IPS-20b (cell line): ENCODE measurements around the gene DLG2.

Experiments used
- H3K27ac ChIP-seq: one replicate; pipeline ENCODE4 v1.5.1; 2013; ENCODE audit warnings: low read length
- H3K27me3 ChIP-seq: 2 replicates; pipeline ENCODE4 v1.6.1; 2013; ENCODE audit warnings: mild to moderate bottlenecking, low read length, inconsistent platforms; ENCODE audit not compliant: insufficient read depth
- H3K36me3 ChIP-seq: 2 replicates; pipeline ENCODE4 v1.6.1; 2013; ENCODE audit warnings: low read depth, mild to moderate bottlenecking, inconsistent platforms, low read length, moderate library complexity; ENCODE audit not compliant: insufficient read depth
- H3K4me1 ChIP-seq: 2 replicates; pipeline ENCODE4 v1.6.1; 2013; ENCODE audit warnings: mild to moderate bottlenecking, control low read depth, inconsistent platforms, low read length, moderate library complexity; ENCODE audit not compliant: insufficient read depth
- H3K4me3 ChIP-seq: 2 replicates; pipeline ENCODE4 v1.5.1; 2013; ENCODE audit warnings: mild to moderate bottlenecking, low read length, inconsistent platforms
- H3K9ac ChIP-seq: 2 replicates; pipeline ENCODE4 v1.6.1; 2013; ENCODE audit warnings: low read depth, mild to moderate bottlenecking, inconsistent platforms, low read length, moderate library complexity
- H3K9me3 ChIP-seq: 2 replicates; pipeline ENCODE4 v1.6.1; 2013; ENCODE audit warnings: mild to moderate bottlenecking, low read depth, low read length, inconsistent platforms; ENCODE audit not compliant: insufficient read depth

Gene DLG2

GRCh38 chr11:84071851-84072250 lies 1555.3 kb downstream of the DLG2 start:
- Histone ChIP-seq H3K36me3 (no peaks in the 10 kb centered on the region), H3K4me1 (no peaks in the 10 kb centered on the region), H3K27me3 (no peaks in the 10 kb centered on the region), H3K27ac (no peak overlapping the region), H3K9ac (no peak overlapping the region), H3K4me3 (no peak overlapping the region), H3K9me3 (no peaks in the 10 kb centered on the region)

- Histone ChIP-seq H3K9me3 (no peaks in the 10 kb centered on the region), H3K4me3 (no peak overlapping the region), H3K36me3 (no peaks in the 10 kb centered on the region), H3K4me1 (no peaks in the 10 kb centered on the region), H3K27me3 (no peaks in the 10 kb centered on the region), H3K9ac (no peak overlapping the region), H3K27ac (no peak overlapping the region)
Measured at GRCh38 chr11:84069048-84069447, 1558.1 kb downstream of the DLG2 start.

- Histone ChIP-seq H3K27ac (no peak overlapping the region), H3K9ac (no peak overlapping the region), H3K36me3 (no peaks in the 10 kb centered on the region), H3K27me3 (no peaks in the 10 kb centered on the region), H3K9me3 (no peaks in the 10 kb centered on the region), H3K4me3 (no peak overlapping the region), H3K4me1 (no peaks in the 10 kb centered on the region)
Measured at GRCh38 chr11:84061726-84062125, 1565.4 kb downstream of the DLG2 start.

GRCh38 chr11:84056653-84057376 lies 1570.3 kb downstream of the DLG2 start:
- Histone ChIP-seq H3K36me3 (no peaks in the 10 kb centered on the region), H3K9ac (no peak overlapping the region), H3K9me3 (no peaks in the 10 kb centered on the region), H3K4me1 (no peaks in the 10 kb centered on the region), H3K27ac (no peak overlapping the region), H3K27me3 (no peaks in the 10 kb centered on the region), H3K4me3 (no peak overlapping the region)

- Histone ChIP-seq H3K4me3 (no peak overlapping the region), H3K4me1 (no peaks in the 10 kb centered on the region), H3K9ac (no peak overlapping the region), H3K27me3 (no peaks in the 10 kb centered on the region), H3K9me3 (no peaks in the 10 kb centered on the region), H3K36me3 (no peaks in the 10 kb centered on the region), H3K27ac (no peak overlapping the region)
Measured at GRCh38 chr11:84045146-84045545, 1582.0 kb downstream of the DLG2 start.

- H3K4me3 ChIP-seq = no peak overlapping the region
- H3K27me3 ChIP-seq = no peaks in the 10 kb centered on the region
- H3K4me1 ChIP-seq = no peaks in the 10 kb centered on the region
- no peak overlapping the region for H3K27ac ChIP-seq
- H3K9ac ChIP-seq = no peak overlapping the region
- H3K9me3 ChIP-seq = no peaks in the 10 kb centered on the region
- no peaks in the 10 kb centered on the region for H3K36me3 ChIP-seq
Measured at GRCh38 chr11:84044706-84045105, 1582.4 kb downstream of the DLG2 start.

- Histone ChIP-seq H3K9me3 (no peaks in the 10 kb centered on the region), H3K9ac (no peak overlapping the region), H3K4me1 (no peaks in the 10 kb centered on the region), H3K36me3 (no peaks in the 10 kb centered on the region), H3K4me3 (no peak overlapping the region), H3K27ac (no peak overlapping the region), H3K27me3 (no peaks in the 10 kb centered on the region)
Measured at GRCh38 chr11:84036664-84037194, 1590.4 kb downstream of the DLG2 start.

GRCh38 chr11:84035645-84036044 lies 1591.5 kb downstream of the DLG2 start:
- H3K27me3 ChIP-seq = no peaks in the 10 kb centered on the region
- no peak overlapping the region for H3K4me3 ChIP-seq
- H3K9me3 ChIP-seq = no peaks in the 10 kb centered on the region
- H3K27ac ChIP-seq = no peak overlapping the region
- H3K4me1 ChIP-seq = no peaks in the 10 kb centered on the region
- H3K9ac ChIP-seq = no peak overlapping the region
- H3K36me3 ChIP-seq = no peaks in the 10 kb centered on the region

- Histone ChIP-seq H3K9ac (no peak overlapping the region), H3K4me3 (no peak overlapping the region), H3K27me3 (no peaks in the 10 kb centered on the region), H3K9me3 (no peaks in the 10 kb centered on the region), H3K27ac (no peak overlapping the region), H3K36me3 (no peaks in the 10 kb centered on the region), H3K4me1 (no peaks in the 10 kb centered on the region)
Measured at GRCh38 chr11:84034484-84034883, 1592.7 kb downstream of the DLG2 start.

GRCh38 chr11:84024266-84024665 lies 1602.9 kb downstream of the DLG2 start:
- no peak overlapping the region for H3K9ac ChIP-seq
- H3K27ac ChIP-seq = no peak overlapping the region
- H3K4me3 ChIP-seq = no peak overlapping the region
- no peaks in the 10 kb centered on the region for H3K36me3 ChIP-seq
- no peaks in the 10 kb centered on the region for H3K27me3 ChIP-seq
- H3K4me1 ChIP-seq = peaks cover 13% of the 10 kb centered on the region; the same call in 1 of the 2 replicates
- no peaks in the 10 kb centered on the region for H3K9me3 ChIP-seq

- H3K27ac ChIP-seq = peak overlapping the region; percentile 38
- no peaks in the 10 kb centered on the region for H3K9me3 ChIP-seq
- H3K4me3 ChIP-seq = peak overlapping the region; percentile 18; the same call in 1 of the 2 replicates
- H3K9ac ChIP-seq = peak overlapping the region; percentile 23; the same call in 1 of the 2 replicates
- H3K27me3 ChIP-seq = no peaks in the 10 kb centered on the region
- no peaks in the 10 kb centered on the region for H3K36me3 ChIP-seq
- H3K4me1 ChIP-seq = peaks cover 13% of the 10 kb centered on the region; the same call in 1 of the 2 replicates
Measured at GRCh38 chr11:84022695-84023094, 1604.4 kb downstream of the DLG2 start.

- Histone ChIP-seq H3K9me3 (no peaks in the 10 kb centered on the region), H3K27ac (peak overlapping the region; percentile 38), H3K36me3 (no peaks in the 10 kb centered on the region), H3K4me1 (peaks cover 13% of the 10 kb centered on the region; the same call in 1 of the 2 replicates), H3K4me3 (peak overlapping the region; percentile 40; the same call in 1 of the 2 replicates), H3K9ac (peak overlapping the region; percentile 23; the same call in 1 of the 2 replicates), H3K27me3 (no peaks in the 10 kb centered on the region)
Measured at GRCh38 chr11:84022201-84022600, 1604.9 kb downstream of the DLG2 start.
